GM12891 (cell line): ENCODE measurements around the gene PIKFYVE.

Experiments
- PAX5 ChIP-seq: IDR thresholded peaks from 2 replicates; pipeline ENCODE4 v1.6.1; 2011; ENCODE audit warnings: low read length, moderate library complexity, mild to moderate bottlenecking; ENCODE audit not compliant: insufficient read depth, severe bottlenecking
- POLR2A ChIP-seq: IDR thresholded peaks from 2 replicates; pipeline ENCODE4 v1.6.1; 2011; ENCODE audit warnings: low read depth, low read length, control low read depth
- POLR2AphosphoS5 ChIP-seq: IDR thresholded peaks from 2 replicates; pipeline ENCODE4 v1.6.1; 2011; ENCODE audit warnings: low read depth, low read length, control low read depth

GRCh38 chr2:208252716-208253492 lies 13.2 kb upstream of the PIKFYVE start:
- TF ChIP-seq POLR2AphosphoS5 (no peak), POLR2A (no peak), PAX5 (no peak)
